Stomach (tissue), 9 donors: ENCODE measurements around the gene FAM240B. TPM values are rescaled to one million over a fixed set of nuclear protein-coding genes. Genes with fewer than 3 reads are reported as not detected.

Experiments used
- DNase-seq, 2 donors: peaks; one replicate each; pipeline versions ENCODE4 v3.0.0 to v3.0.0-alpha.2; 2013 to 2019
- H3K27ac ChIP-seq, 5 donors: fragments of 200-600 bp in 4 of 5; sonication (generic) in 4 of 5; one replicate each; pipeline ENCODE4 v1.5.1; 2013 to 2019; ENCODE audit warnings: mild to moderate bottlenecking in 1 of 5, moderate library complexity in 1 of 5
- H3K27me3 ChIP-seq, 3 donors: fragments of 200-600 bp; sonication (generic); one replicate each; pipeline ENCODE4 v1.5.1; 2017 to 2019; ENCODE audit warnings: mixed run types in 1 of 3
- H3K36me3 ChIP-seq, 4 donors: fragments of 200-600 bp; sonication (generic); 1 replicate in 3 of 4; 2 replicates in 1 of 4; pipeline ENCODE4 v1.5.1; 2016 to 2019
- H3K4me1 ChIP-seq, 4 donors: fragments of 200-600 bp; sonication (generic); one replicate each; pipeline ENCODE4 v1.5.1; 2016 to 2019
- H3K4me3 ChIP-seq, 4 donors: fragments of 200-600 bp; sonication (generic) in 3 of 4; one replicate each; pipeline ENCODE4 v1.5.1; 2016 to 2019; ENCODE audit warnings: mild to moderate bottlenecking in 1 of 4
- H3K9me3 ChIP-seq, 4 donors: fragments of 200-600 bp; sonication (generic); one replicate each; pipeline ENCODE4 v1.5.1; 2016 to 2019
- CTCF ChIP-seq, 7 experiments: fragments of 450-650 bp in 4 of 7; fragments of 200-600 bp in 3 of 7; sonication (generic) in 3 of 7; IDR thresholded peaks; one replicate each; pipeline ENCODE4 v1.5.1; 2016 to 2019; ENCODE audit warnings: antibody characterized with exemption in 7 of 7, control low read depth in 2 of 7, mild to moderate bottlenecking in 1 of 7
- EP300 ChIP-seq: sonication (generic); formaldehyde crosslinking; IDR thresholded peaks from one replicate; pipeline ENCODE4 v1.6.1; 2017; ENCODE audit warnings: antibody characterized with exemption
- POLR2A ChIP-seq, 4 donors: fragments of 450-650 bp; IDR thresholded peaks; one replicate each; pipeline ENCODE4 v1.6.1; 2016; ENCODE audit warnings: antibody characterized with exemption in 4 of 4, control low read depth in 2 of 4, mild to moderate bottlenecking in 1 of 4, moderate library complexity in 1 of 4
- POLR2AphosphoS5 ChIP-seq, 3 donors: sonication (generic); formaldehyde crosslinking; IDR thresholded peaks; one replicate each; pipeline ENCODE4 v1.6.1; 2016; ENCODE audit warnings: antibody characterized with exemption in 3 of 3
- WGBS, 5 donors: extraction: QIAGEN DNeasy Blood & Tissue Kit in 3 of 5; methylation state at CpG; one replicate each; pipeline versions ENCODE4 v1.1.5 to v1.1.7; 2013 to 2018; 5-methylcytosine and 5-hydroxymethylcytosine counted together
- intact Hi-C: fragments of 100-400 bp; cut with DNase I; formaldehyde crosslinking; loops from one replicate; pipeline ENCODE4 v1.15.1; 2023; ENCODE audit warnings: low total_unique reads
- polyA plus RNA-seq, 3 donors: library from polyadenylated mRNA; stranded (reverse); fragments of 200-250 nt; gene quantifications; one replicate each; pipeline ENCODE4 v1.2.3, GENCODE V29; 2013
- total RNA-seq, 5 donors: library from RNA; depleted of rRNA; stranded (reverse); fragments of >200 nt; gene quantifications; one replicate each; pipeline versions ENCODE4 v1.1.0 to v1.2.3, GENCODE V29; 2014 to 2016
- donor health status: healthy with polysubstance abuse.
- donor health status: Bipolar disorder and iron deficiency.
- donor health status: healthy.

FAM240B gene
- total and polyA plus RNA-seq, 8 donors: not detected

- no peaks in the 10 kb centered on the region for H3K36me3 ChIP-seq
Observed at GRCh38 chr9:38700695-38701094, 19.2 kb downstream of the FAM240B start.

GRCh38 chr9:38699337-38699736, 20.6 kb downstream of the FAM240B start:
- intact Hi-C loops: no loop called here
- Histone ChIP-seq H3K4me1 (no peaks in the 10 kb centered on the region), H3K4me3 (no peak overlapping the region), H3K9me3 (no peaks in the 10 kb centered on the region), H3K27ac (no peak overlapping the region), H3K36me3 (no peaks in the 10 kb centered on the region), H3K27me3 (no peaks in the 10 kb centered on the region)
- TF ChIP-seq POLR2A (IDR thresholded peaks at IDR 0.05): no peak
- TF ChIP-seq EP300: no peak
- TF ChIP-seq CTCF (IDR thresholded peaks at IDR 0.05): no peak
- no peak for TF ChIP-seq POLR2AphosphoS5 (IDR thresholded peaks at IDR 0.05)
- no peak for DNase-seq
- WGBS, 5 donors: 76 to 85% (median 78%) methylated on average over 7 of the region's 7 CpGs

More at GRCh38 chr9:38700695-38701094, 19.2 kb downstream of the FAM240B start:
- Histone ChIP-seq H3K27ac (no peak overlapping the region), H3K4me1 (no peaks in the 10 kb centered on the region), H3K27me3 (peaks cover 0 to 5% (median 0%) of the 10 kb centered on the region in 3 donors), H3K4me3 (no peak overlapping the region), H3K9me3 (no peaks in the 10 kb centered on the region)
- no peak for TF ChIP-seq EP300
- TF ChIP-seq CTCF (IDR thresholded peaks at IDR 0.05): no peak
- TF ChIP-seq POLR2AphosphoS5 (IDR thresholded peaks at IDR 0.05): no peak
- TF ChIP-seq POLR2A (IDR thresholded peaks at IDR 0.05): no peak
- intact Hi-C loops: no loop called here
- WGBS, 5 donors: 22 to 44% (median 36%) methylated on average over 1 of the region's 1 CpG
- DNase-seq: no peak

- intact Hi-C loops: no loop called here
- H3K27me3 ChIP-seq: no peaks in the 10 kb centered on the region
- no peak overlapping the region for H3K27ac ChIP-seq
- no peaks in the 10 kb centered on the region for H3K4me1 ChIP-seq
- H3K9me3 ChIP-seq: no peaks in the 10 kb centered on the region
- TF ChIP-seq POLR2A (IDR thresholded peaks at IDR 0.05): no peak
- TF ChIP-seq EP300: no peak
- TF ChIP-seq POLR2AphosphoS5 (IDR thresholded peaks at IDR 0.05): no peak
- TF ChIP-seq CTCF (IDR thresholded peaks at IDR 0.05): no peak
- no peak for DNase-seq
- WGBS, 5 donors: 52 to 65% (median 58%) methylated on average over 2 of the region's 2 CpGs
- H3K4me3 ChIP-seq: no peak overlapping the region
- H3K36me3 ChIP-seq: no peaks in the 10 kb centered on the region
Observed at GRCh38 chr9:38697776-38698300, 22.1 kb downstream of the FAM240B start.

- no peaks in the 10 kb centered on the region for H3K36me3 ChIP-seq
- no peaks in the 10 kb centered on the region for H3K27me3 ChIP-seq
- H3K4me3 ChIP-seq: no peak overlapping the region
- 85 to 87% (median 86%) methylated on average over 3 of the region's 3 CpGs for WGBS, 5 donors
- TF ChIP-seq POLR2A (IDR thresholded peaks at IDR 0.05): no peak
- no peak for TF ChIP-seq EP300
- TF ChIP-seq POLR2AphosphoS5 (IDR thresholded peaks at IDR 0.05): no peak
- no peak for TF ChIP-seq CTCF (IDR thresholded peaks at IDR 0.05)
- no peak for DNase-seq
- H3K27ac ChIP-seq: no peak overlapping the region
- no peaks in the 10 kb centered on the region for H3K4me1 ChIP-seq
- no peaks in the 10 kb centered on the region for H3K9me3 ChIP-seq
- intact Hi-C loops: no loop called here
Observed at GRCh38 chr9:38696999-38697398, 22.9 kb downstream of the FAM240B start.
